IMR-90 (cell line): ENCODE data around the gene DNM3. TPM values are rescaled to one million over a fixed set of nuclear protein-coding genes. Genes with fewer than 3 reads are reported as not detected.

Source experiments
- ATAC-seq: fragments of 200-7000 bp; cut with Tn5 transposase; 2 replicates; pipeline ENCODE4 v1.9.1; 2020; ENCODE audit warnings: low read depth, mild to moderate bottlenecking, moderate library complexity
- BruUV-seq: library from RNA; stranded (reverse); fragments of 400-500 nt; replicated peaks from 2 replicates; lab custom pipeline; 2021; lab: Mats Ljungman, UMichigan
- CTCF ChIA-PET: fragments of 300-600 bp; formaldehyde crosslinking; extraction: SDS; loops from one replicate; lab custom pipeline; 2021; ENCODE audit warnings: antibody characterized with exemption; lab: Yijun Ruan, JAX
- POLR2A ChIA-PET: fragments of 300-600 bp; sonication (Branson Sonifier 250); formaldehyde crosslinking; loops from one replicate; lab custom pipeline; 2022; ENCODE audit warnings: antibody characterized with exemption; ENCODE audit not compliant: unreplicated experiment; lab: Charles Lee
- DNase-seq: peaks from one replicate; pipeline ENCODE4 v3.0.0; 2013
- H2AFZ ChIP-seq: replicated peaks from 2 replicates; pipeline ENCODE3; 2013; ENCODE audit warnings: low read length, mild to moderate bottlenecking; ENCODE audit not compliant: poor library complexity
- H2AK5ac ChIP-seq: 2 replicates; pipeline ENCODE4 v1.6.1; 2013; ENCODE audit warnings: low read depth, low read length, inconsistent platforms
- H2AK9ac ChIP-seq: replicated peaks from 2 replicates; pipeline ENCODE3; 2013; ENCODE audit warnings: mild to moderate bottlenecking, low read depth, low read length, moderate library complexity; ENCODE audit not compliant: poor library complexity
- H2BK120ac ChIP-seq: 2 replicates; pipeline ENCODE4 v1.6.1; 2013; ENCODE audit warnings: low read depth, low read length, inconsistent platforms
- H2BK15ac ChIP-seq: 3 replicates; pipeline ENCODE4 v1.6.1; 2013; ENCODE audit warnings: low read depth, low read length, inconsistent platforms
- H2BK20ac ChIP-seq: 2 replicates; pipeline ENCODE4 v1.6.1; 2013; ENCODE audit warnings: low read depth, mild to moderate bottlenecking, inconsistent platforms, low read length, moderate library complexity
- H2BK5ac ChIP-seq: 2 replicates; pipeline ENCODE4 v1.6.1; 2013; ENCODE audit warnings: mild to moderate bottlenecking, low read depth, low read length, inconsistent platforms; ENCODE audit not compliant: poor library complexity, severe bottlenecking
- H3K14ac ChIP-seq: replicated peaks from 2 replicates; pipeline ENCODE4 v1.6.1; 2013; ENCODE audit warnings: low read depth, low read length, inconsistent platforms
- H3K18ac ChIP-seq: 2 replicates; pipeline ENCODE4 v1.6.1; 2013; ENCODE audit warnings: low read depth, low read length, control low read depth
- H3K23ac ChIP-seq: 2 replicates; pipeline ENCODE4 v1.6.1; 2013; ENCODE audit warnings: low read depth, low read length, inconsistent platforms
- H3K27ac ChIP-seq: 2 replicates; pipeline ENCODE4 v1.5.1; 2013; ENCODE audit warnings: mild to moderate bottlenecking, control low read depth, low read length; ENCODE audit not compliant: insufficient read depth
- H3K27me3 ChIP-seq: 2 replicates; pipeline ENCODE4 v1.6.1; 2013; ENCODE audit warnings: low read length; ENCODE audit not compliant: control insufficient read depth, insufficient read depth
- H3K36me3 ChIP-seq: 2 replicates; pipeline ENCODE4 v1.6.1; 2013; ENCODE audit warnings: low read length, mixed read lengths; ENCODE audit not compliant: control insufficient read depth, insufficient read depth
- H3K4ac ChIP-seq: 2 replicates; pipeline ENCODE4 v1.6.1; 2013; ENCODE audit warnings: low read depth, low read length, inconsistent platforms
- H3K4me1 ChIP-seq: 2 replicates; pipeline ENCODE4 v1.6.1; 2013; ENCODE audit warnings: low read length, mixed read lengths; ENCODE audit not compliant: control insufficient read depth, insufficient read depth
- H3K4me2 ChIP-seq: 2 replicates; pipeline ENCODE4 v1.6.1; 2013; ENCODE audit warnings: low read depth, mild to moderate bottlenecking, control low read depth, low read length, moderate library complexity
- H3K4me3 ChIP-seq: 2 replicates; pipeline ENCODE4 v1.5.1; 2013; ENCODE audit warnings: low read depth, mild to moderate bottlenecking, control low read depth, low read length, moderate library complexity; ENCODE audit not compliant: insufficient read depth
- H3K56ac ChIP-seq: 2 replicates; pipeline ENCODE4 v1.6.1; 2013; ENCODE audit warnings: low read length, inconsistent platforms; ENCODE audit not compliant: insufficient read depth; ENCODE audit errors: extremely low read depth
- H3K79me1 ChIP-seq, 2 experiments: 2 replicates each; pipeline ENCODE4 v1.6.1; 2013; ENCODE audit warnings: low read length in 2 of 2, inconsistent platforms in 1 of 2, low read depth in 1 of 2
- H3K9ac ChIP-seq: 2 replicates; pipeline ENCODE4 v1.6.1; 2013; ENCODE audit warnings: low read depth, low read length, control low read depth
- H3K9me1 ChIP-seq: 2 replicates; pipeline ENCODE4 v1.6.1; 2013; ENCODE audit warnings: low read length, inconsistent platforms; ENCODE audit not compliant: insufficient read depth
- H3K9me3 ChIP-seq: 2 replicates; pipeline ENCODE4 v1.6.1; 2013; ENCODE audit warnings: low read length; ENCODE audit not compliant: control insufficient read depth, insufficient read depth
- H4K20me1 ChIP-seq: 2 replicates; pipeline ENCODE4 v1.6.1; 2013; ENCODE audit warnings: low read length, inconsistent platforms; ENCODE audit not compliant: insufficient read depth
- H4K5ac ChIP-seq: 2 replicates; pipeline ENCODE4 v1.6.1; 2013; ENCODE audit warnings: mild to moderate bottlenecking, low read depth, low read length, control low read depth
- H4K8ac ChIP-seq, 2 experiments: 2 replicates each; pipeline ENCODE4 v1.6.1; 2013; ENCODE audit warnings: low read depth in 2 of 2, low read length in 2 of 2, control low read depth in 1 of 2, inconsistent platforms in 1 of 2
- H4K91ac ChIP-seq: 2 replicates; pipeline ENCODE4 v1.6.1; 2013; ENCODE audit warnings: low read depth, low read length, inconsistent platforms; ENCODE audit not compliant: insufficient read depth
- MXI1 ChIP-seq: IDR thresholded peaks from 2 replicates; pipeline ENCODE4 v1.6.1; 2012; ENCODE audit warnings: low read depth, mild to moderate bottlenecking, low read length, moderate library complexity, borderline replicate concordance
- POLR2A ChIP-seq: IDR thresholded peaks from 2 replicates; pipeline ENCODE4 v1.6.1; 2012; ENCODE audit warnings: mild to moderate bottlenecking, low read depth, low read length
- RAD21 ChIP-seq: IDR thresholded peaks from 2 replicates; pipeline ENCODE4 v1.6.1; 2012; ENCODE audit warnings: low read length, improper control_type of control experiment
- RCOR1 ChIP-seq: IDR thresholded peaks from 2 replicates; pipeline ENCODE4 v1.6.1; 2012; ENCODE audit warnings: mild to moderate bottlenecking, low read length, improper control_type of control experiment; ENCODE audit not compliant: insufficient replicate concordance
- SMC3 ChIP-seq: fragments of 150-350 bp; IDR thresholded peaks from 2 replicates; pipeline ENCODE4 v1.6.1; 2016; ENCODE audit warnings: low read depth, mild to moderate bottlenecking, antibody characterized with exemption, low read length, moderate library complexity
- USF2 ChIP-seq: fragments of 150-350 bp; IDR thresholded peaks from 2 replicates; pipeline ENCODE4 v1.6.1; 2017; ENCODE audit warnings: mild to moderate bottlenecking, antibody characterized with exemption, low read length, low read depth
- WGBS, 2 experiments: methylation state at CpG; one replicate each; pipeline versions ENCODE4 v1.1.5 to v1.1.7; 2013; ENCODE audit warnings: missing lambda C conversion rate in 2 of 2; ENCODE audit not compliant: insufficient read length in 1 of 2; ENCODE audit errors: extremely low coverage in 2 of 2; 5-methylcytosine and 5-hydroxymethylcytosine counted together
- dilution Hi-C: fragments of 300-500 bp; cut with HindIII; formaldehyde crosslinking; loops from one replicate; pipeline ENCODE4 v1.14.3; 2018; ENCODE audit warnings: low sequenced_read_pairs; ENCODE audit not compliant: unreplicated experiment
- in situ Hi-C: fragments of 300-500 bp; cut with MboI; formaldehyde crosslinking; loops from 3 replicates; pipeline ENCODE4 v1.14.3; 2019; ENCODE audit warnings: low sequenced_read_pairs, inconsistent platforms, mixed read lengths
- intact Hi-C: fragments of 100-400 bp; cut with micrococcal nuclease; formaldehyde crosslinking; loops from 2 replicates; pipeline ENCODE4 v1.10.0; 2022
- polyA plus RNA-seq, 3 experiments: library from polyadenylated mRNA; depleted of rRNA; stranded (reverse); fragments of >200 nt; gene quantifications; 2 replicates each; pipeline ENCODE4 v1.2.3, GENCODE V29; 2012; ENCODE audit warnings: low replicate concordance in 1 of 3
- total RNA-seq: library from RNA; depleted of rRNA; stranded (reverse); fragments of >200 nt; gene quantifications from 2 replicates; pipeline ENCODE4 v1.2.3, GENCODE V29; 2012

The DNM3 gene
- total and polyA plus RNA-seq, 2 of the 4 experiments (the other 2 are of a cell fraction), result 0.36 TPM

- Histone ChIP-seq H2BK120ac (peak overlapping the region; percentile 56), H4K20me1 (no peaks in the 10 kb centered on the region), H3K79me1 (no peaks in the 10 kb centered on the region), H3K4me1 (peaks cover 9% of the 10 kb centered on the region), H2BK5ac (no peak overlapping the region), H2BK15ac (no peak overlapping the region), H3K18ac (peak overlapping the region; percentile 63), H4K5ac (peak overlapping the region; percentile 35), H3K56ac (no peak overlapping the region), H4K8ac (peak overlapping the region in 1 of 2 experiments; percentile 18; a peak in 1 of 4 replicates), H3K23ac (no peak overlapping the region), H3K9me3 (no peaks in the 10 kb centered on the region; the same call in 1 of the 2 replicates), H2AFZ (no peak overlapping the region), H3K4me3 (no peak overlapping the region), H3K9me1 (no peaks in the 10 kb centered on the region), H2BK20ac (peak overlapping the region; percentile 38; the same call in 1 of the 2 replicates), H4K91ac (peak overlapping the region; percentile 14; the same call in 1 of the 2 replicates), H3K9ac (no peak overlapping the region), H3K27me3 (no peaks in the 10 kb centered on the region), H3K4me2 (no peak overlapping the region; the same call in 1 of the 2 replicates), H3K27ac (0 out of 2 replicates have a peak overlapping the region, but pooled peaks have one; percentile 29), H3K4ac (peak overlapping the region; percentile 18; the same call in 1 of the 2 replicates), H2AK5ac (peak overlapping the region; percentile 67; the same call in 1 of the 2 replicates), H2AK9ac (no peak overlapping the region), H3K36me3 (no peaks in the 10 kb centered on the region), H3K14ac (no peak overlapping the region)
- TF ChIP-seq MXI1 (no peak), USF2 (no peak), RAD21 (no peak), SMC3 (no peak), RCOR1 (no peak), POLR2A (no peak)
- in situ Hi-C loops (no loop called here), dilution Hi-C loops (no loop called here), intact Hi-C loops (no loop called here)
- ChIA-PET CTCF (interaction anchor here (0.6 to 1.0 kb wide), 2 partner anchors 178 to 278 kb away, joined by 3 to 5 read pairs; no protein-coding TSS in a partner anchor), POLR2A (interaction anchor here (0.9 kb wide), 1 partner anchor 14 kb away, joined by 3 read pairs; no protein-coding TSS in a partner anchor)
- ATAC-seq (no peak), DNase-seq (no peak)
- BruUV-seq, result no TSS peak
- no CpG with 5 or more reads among the region's 7 CpGs for WGBS, 2 experiments
Measured at GRCh38 chr1:172344444-172344843, 503.1 kb downstream of the DNM3 start.
